ENCODE data around the gene PLLP.

DNA sequence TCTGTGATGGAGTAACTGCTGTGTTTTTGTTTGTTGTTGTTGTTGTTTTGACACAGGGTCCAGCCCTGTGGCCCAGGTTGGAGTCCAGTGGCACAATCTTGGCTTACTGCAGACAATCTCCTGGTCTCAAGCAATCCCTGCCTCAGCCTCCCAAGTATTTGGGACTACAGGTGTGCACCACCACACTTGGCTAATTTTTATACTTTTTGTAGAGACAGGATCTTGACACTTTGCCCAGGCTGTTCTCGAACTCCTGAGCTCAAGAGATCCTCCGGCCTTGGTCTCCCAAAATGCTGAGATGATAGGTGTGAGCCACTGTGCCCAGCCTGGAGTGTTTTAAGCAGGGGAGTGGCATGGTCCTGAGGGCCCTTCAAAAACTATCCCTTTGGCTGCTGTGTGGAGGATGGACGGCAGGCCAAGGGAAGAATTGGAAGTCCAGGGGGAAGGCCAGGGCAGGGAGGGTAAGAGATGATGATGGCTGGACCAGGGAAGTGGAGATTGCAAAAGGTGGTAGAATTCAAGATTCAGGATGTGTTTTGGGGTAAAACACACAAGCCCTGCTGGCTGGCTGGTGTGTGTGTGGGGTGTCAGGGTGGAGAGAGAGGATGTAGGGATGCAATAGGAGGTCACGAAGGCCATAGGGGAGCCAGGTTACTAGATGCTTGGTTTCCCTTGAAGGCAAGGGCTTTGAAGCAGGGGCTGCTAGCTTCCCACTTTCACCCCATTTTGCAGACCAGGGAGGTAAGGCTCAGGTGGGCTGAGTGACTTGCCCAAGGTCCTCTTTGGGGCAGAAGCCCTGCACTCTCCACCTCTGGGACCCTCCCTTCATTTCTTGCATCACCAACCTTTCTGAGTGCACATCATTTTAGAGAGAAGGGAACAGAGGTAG is 18.8 kb upstream of the PLLP start:
- TF ChIP-seq CTCF (IDR thresholded peaks at IDR 0.05; ENCODE audit: poor library complexity, severe bottlenecking) (no peak), RAD21 (conservative IDR thresholded peaks at IDR 0.05) (no peak)

Measured in neural cell (in vitro differentiated cells).